Kasumi-1 (cell line): ENCODE data around the gene ZDHHC14.

Source experiments
- DNase-seq, 2 experiments: peaks; one replicate each; lab custom pipeline; 2025; lab: John Stamatoyannopoulos, UW

Gene ZDHHC14

DNA sequence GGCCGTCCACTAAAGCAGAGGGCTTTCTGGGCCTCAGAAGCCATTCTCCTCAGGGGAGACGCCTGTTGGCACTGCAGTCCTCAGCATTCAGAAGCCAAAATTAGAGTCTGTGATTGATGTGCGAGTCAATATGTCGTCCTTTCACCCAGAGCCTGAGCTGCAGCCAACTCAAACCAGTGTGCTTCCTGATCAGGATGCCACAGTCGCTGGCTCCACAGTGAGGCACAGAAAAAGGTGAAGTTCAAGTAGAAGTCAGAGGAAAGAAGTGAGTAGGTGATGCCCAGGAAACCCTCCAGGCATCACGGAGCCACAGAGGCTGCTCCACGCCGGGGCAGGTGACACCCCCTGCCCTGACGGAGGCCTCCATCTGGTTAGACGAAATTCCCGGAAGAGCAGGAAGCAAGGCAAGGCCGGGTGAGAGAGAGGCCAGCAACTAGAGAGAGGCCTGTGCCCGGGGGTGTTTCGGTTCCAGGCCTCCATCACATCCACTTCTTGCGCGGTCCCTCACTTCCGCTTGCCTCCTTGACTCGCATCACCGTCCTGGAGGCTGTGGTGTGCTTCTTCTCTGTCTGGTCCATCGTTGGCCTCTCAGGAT, 264.3 kb downstream of the ZDHHC14 start:
- no peak for DNase-seq

DNA sequence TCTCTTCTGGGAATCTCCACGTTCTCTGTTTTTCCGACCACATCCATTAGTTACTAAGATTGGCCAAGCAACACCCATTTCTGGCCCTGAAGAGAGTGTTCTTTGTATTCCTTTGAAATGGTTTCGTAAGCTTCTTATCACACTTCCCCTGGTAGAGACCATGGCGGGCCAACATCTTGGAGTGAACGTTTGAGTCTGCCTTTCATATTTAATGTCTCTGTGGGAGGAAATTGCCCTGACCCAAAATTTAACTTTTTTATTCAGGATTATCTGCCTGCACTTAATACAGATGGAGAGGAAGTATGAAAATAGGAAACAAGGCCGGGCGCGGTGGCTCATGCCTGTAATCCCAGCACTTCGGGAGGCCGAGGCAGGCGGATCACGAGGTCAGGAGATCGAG, 265.0 kb downstream of the ZDHHC14 start:
- peak in 1 of 2 experiments; percentile 19 for DNase-seq

GRCh38 chr6:157647261-157647915, 266.4 kb downstream of the ZDHHC14 start:
- DNase-seq = peak; percentile 96 to 97

DNA sequence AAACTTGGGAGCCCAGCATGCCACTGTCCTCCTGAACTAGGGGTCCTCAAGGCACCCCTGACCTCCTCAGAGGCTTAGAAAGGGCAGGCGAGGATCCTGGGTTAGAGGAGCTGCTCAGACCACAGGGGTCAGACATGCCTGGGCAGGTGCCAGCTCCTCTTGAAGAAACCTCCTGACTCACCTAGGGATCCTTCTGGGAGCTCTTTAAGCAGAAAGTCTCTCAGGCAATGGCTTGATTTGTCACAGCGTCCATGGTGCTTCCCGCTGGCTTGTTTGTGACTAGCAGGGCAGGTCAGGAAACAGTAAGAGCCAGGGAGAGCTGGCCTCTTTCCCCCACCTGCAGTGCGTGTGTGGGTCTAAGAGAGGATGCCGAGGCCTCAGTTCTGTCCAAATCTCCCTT, 267.6 kb downstream of the ZDHHC14 start:
- no peak for DNase-seq

DNA sequence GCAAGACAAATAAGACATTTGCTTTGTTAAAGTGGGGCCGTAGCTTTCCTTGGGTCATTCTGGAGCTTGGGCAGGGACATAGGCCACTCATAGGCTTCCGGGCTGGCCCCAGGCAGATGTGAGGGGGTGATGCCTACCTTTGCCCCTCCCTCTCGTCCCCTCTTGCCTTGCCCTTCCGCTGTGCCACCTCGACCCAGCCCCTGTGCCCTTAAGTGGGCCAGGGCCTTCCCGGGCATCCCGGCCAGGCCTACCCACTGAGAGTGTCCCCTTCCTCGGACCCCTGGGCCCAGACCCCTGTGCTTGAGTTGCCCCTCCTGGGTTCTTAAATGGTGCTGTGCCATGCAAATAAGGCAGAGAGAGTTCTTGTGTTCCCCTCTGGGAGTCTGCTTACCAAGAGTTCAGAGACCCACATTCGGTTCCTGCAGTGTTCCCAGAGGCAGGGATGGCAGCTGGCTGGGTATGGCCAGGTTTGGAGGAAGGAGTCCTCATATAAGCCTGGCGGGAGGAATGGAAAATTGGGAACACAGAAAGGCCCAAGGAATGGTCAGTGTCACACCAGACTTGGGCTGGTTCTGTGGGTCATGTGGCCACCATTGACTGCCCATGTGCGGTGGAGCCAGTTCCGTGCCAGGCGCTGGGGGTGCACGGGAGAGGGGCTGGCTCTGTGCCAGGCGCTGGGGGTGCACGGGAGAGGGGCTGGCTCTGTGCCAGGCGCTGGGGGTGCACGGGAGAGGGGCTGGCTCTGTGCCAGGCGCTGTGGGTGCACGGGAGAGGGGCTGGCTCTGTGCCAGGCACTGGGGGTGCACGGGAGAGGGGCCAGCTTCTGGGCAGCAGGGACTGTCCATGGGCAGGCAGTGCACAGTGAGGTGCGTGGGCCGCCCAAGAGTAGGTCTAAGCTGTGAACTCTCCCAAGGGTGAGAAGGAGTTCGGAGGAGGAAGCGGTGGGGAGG, 268.6 kb downstream of the ZDHHC14 start:
- no peak for DNase-seq

DNA sequence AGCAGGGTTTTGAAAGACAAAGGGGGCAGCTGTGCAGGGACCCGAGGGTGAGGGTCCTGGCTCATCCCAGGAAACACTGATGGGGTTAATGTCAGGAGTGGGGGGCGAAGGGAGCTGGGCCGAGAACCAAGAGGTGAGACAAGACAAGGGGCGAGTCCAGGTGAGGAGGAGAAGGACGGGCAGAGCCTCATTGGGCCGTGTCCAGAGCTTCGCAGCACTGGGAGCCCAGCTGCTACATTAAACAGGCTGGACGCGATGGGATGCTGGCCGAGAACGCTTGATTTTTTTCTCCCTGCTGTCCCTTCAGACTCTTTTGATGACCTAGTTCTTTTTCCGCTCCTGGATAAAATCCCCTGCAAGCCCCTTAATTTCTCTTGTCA, 269.3 kb downstream of the ZDHHC14 start:
- DNase-seq = no peak

GRCh38 chr6:157650801-157651200, 269.8 kb downstream of the ZDHHC14 start:
- no peak for DNase-seq

GRCh38 chr6:157651731-157652490, 270.9 kb downstream of the ZDHHC14 start:
- no peak for DNase-seq

DNA sequence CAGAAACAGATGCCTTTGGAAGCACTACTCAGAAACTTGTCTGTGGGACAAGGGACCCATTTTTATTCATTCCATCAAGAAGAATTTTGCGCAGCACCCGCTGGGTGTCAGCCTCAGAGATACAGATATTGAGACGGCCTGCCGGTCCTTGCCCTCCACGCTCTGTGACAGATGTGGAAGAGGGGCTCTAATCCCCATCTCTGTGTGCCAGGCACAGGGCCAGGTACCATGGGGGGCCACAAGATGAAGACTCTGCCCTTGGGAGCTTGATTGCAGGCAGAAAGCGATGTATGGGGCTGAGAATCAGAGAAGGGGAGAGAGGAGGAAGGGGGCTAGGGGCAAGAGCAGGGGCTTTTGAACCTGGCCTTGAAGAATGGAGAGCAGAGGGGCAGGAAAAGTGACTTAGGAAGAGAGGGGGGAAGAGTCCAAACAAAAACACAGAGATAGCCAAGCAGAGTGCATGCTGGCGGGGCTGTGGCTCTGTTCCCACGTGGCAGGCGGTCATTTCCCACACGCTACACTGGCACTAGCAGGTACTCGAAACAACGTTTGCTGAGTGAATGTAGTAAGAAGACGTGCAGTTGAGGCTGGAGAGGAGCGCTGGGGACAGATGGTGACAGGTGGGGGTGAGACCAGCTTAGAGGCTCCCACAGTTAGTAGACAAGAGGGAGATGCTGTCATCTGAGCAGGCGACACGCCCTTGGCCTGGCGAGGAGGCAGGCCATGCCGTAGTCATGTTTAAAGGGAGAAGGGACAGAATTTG, 271.8 kb downstream of the ZDHHC14 start:
- DNase-seq = no peak

GRCh38 chr6:157653521-157653920, 272.5 kb downstream of the ZDHHC14 start:
- no peak for DNase-seq

DNA sequence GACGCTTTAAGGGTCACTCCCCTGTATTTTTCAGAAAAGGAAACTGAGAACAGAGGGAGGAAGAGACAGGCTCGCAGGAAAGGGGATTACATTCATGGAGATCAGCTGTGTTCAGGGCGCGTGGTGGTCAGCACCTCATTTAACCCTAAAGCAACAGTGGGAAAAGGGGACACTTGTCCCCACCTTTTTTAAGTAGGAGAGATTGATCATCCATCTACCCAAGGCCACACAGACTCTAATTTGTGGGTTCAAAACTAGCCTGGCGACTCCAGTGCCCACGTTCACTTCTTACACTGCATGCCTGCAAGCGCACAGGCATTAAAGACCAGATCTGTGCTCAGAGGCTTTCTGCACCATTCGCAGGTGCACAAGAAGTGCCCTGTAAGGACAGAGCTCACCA, 274.1 kb downstream of the ZDHHC14 start:
- DNase-seq = no peak

- no peak for DNase-seq
These were observed 275.5 kb downstream of the ZDHHC14 start for GRCh38 chr6:157656437-157656997.

GRCh38 chr6:157657754-157658153, 276.8 kb downstream of the ZDHHC14 start:
- DNase-seq = no peak

DNA sequence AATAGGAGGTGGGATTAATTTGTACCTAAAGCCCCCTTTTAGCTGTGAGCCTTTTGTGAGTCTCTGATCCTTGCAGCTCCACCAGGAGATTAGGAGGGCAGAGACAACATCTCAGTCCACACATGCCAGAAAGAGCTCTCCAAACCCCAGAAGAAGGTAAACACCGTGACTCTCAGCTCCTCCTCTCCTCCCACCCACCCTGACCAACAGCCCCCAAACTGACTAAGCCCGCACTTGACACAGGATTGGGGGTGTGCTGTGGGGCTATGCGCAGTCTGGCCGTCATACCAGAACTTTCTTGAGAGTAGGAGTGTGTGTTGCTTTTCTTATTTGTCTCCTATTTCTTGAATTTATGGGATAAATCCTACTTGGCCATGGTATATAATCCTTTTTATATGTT, 277.3 kb downstream of the ZDHHC14 start:
- no peak for DNase-seq

DNA sequence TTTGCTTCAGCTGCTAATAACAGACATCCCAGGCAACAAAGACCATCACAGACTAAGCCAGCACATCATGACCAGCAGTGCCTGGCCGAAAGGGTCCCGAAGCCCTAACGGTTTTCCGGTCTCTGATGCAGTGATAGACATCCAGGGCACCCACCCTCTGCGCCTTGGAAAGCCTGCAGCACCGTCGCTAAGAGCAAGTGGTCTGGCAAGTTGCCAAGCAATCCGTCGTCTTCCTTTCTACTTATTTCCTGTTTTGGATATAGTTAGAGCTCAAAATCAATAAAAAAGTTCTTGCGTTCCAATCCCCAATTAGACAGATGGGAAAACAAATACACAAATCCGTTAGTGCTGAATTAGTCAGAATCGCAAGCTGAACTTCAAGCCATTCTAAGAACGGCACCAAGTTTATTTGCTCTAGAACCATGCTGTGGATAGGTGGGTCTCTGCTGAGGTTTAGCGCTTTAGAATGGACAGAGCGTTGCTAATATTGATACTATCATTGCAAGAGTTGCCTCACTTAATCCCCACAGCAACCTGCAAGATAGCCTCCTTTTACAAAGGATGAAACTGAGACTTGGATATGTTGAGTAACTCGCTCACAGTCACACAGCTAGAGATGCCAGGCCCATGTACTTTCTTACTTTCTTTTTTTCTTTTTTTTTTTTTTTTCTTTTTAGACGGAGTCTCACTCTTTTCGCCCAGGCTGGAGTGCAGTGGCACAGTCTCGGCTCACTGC, 278.7 kb downstream of the ZDHHC14 start:
- no peak for DNase-seq

DNA sequence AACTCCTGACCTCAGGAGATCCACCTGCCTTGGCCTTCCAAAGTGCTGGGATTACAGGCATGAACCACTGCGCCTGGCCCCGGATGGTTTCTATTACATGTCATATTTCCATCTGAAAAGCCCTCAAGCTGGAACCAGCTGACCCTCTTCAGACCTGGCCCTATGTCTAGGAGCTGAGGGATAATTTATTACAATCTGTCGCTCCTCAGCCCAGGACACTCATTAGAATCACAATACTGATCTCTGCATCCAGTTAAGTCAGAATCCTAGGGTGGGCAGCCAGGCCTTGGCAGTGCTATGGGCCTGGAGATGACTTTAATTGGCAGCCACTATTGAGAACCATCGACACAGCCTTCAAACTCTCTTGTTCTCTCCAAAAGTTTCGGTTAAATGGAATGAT, 279.4 kb downstream of the ZDHHC14 start:
- no peak for DNase-seq

DNA sequence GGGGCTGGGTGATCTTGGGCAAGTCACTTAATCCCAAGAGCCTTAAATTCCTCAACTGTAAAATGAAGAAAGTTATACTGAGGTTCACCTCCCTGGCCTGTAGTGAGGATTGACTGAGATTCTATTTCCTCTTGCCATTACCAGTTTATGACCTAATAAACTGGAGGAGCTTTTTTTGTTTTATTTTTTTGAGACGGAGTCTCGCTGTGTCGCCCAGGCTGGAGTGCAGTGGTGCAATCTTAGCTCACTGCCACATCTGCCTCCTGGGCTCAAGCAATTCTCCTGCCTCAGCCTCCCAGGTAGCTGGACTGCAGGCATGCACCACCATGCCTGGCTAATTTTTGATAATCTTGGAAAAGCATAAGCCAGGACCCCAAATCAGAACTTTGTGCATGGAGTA, 280.7 kb downstream of the ZDHHC14 start:
- DNase-seq = no peak

DNA sequence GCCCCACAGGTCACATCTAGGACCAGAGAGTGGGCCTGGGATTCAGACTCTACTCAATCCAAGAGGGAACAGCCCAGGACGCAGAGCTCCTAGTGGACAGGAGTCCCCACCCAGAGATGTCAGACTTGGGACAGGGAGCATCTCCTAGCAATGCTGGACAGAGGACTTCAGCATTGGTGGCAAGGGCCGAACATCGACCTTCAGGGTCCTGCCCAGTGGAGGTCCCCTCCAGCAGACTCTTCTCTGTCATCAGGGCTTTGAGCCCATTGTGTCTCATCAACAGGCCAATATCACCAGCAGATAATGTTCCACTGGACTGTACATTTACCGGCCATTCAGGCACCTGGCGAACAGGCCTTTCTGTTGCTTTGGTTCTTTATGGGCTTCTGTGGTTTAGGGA, 282.3 kb downstream of the ZDHHC14 start:
- no peak for DNase-seq

GRCh38 chr6:157665180-157665579, 284.2 kb downstream of the ZDHHC14 start:
- DNase-seq = no peak

DNA sequence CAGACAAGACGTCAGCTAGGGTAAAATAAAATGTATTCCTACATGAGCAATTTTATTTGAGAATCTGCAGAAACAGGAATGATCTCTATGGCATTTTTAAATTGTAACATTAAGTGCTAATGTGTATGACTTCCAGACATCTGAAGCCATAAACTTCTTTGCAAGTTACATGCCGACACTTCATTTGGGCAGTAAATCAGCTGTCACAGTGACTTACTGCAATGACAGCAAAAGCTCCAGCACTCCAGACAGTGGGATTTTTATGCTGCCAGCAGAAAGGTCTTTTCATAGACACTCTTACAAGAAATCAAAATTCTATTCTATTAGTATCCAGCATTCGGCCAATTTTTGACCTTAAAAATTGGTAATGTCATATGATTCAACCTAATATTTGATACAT, 285.7 kb downstream of the ZDHHC14 start:
- no peak for DNase-seq
